Activated T-helper 9 cell treated with anti-CD3 and anti-CD28 coated beads, Interleukin-2, amount 50 U/mL, for 16 hours (primary cell): ENCODE data around the gene WDR70.
"Not testable (repeated sequence)": the region's sequence is repeated elsewhere in the genome, so short reads cannot be mapped to it uniquely, and the experiment has no call there.

Experiments
- DNase-seq: peaks from one replicate; pipeline ENCODE4 v3.0.0-alpha.2; 2020; ENCODE audit warnings: low read depth

The WDR70 gene

GRCh38 chr5:37767961-37768360 is 388.8 kb downstream of the WDR70 start:
- DNase-seq: no peak

GRCh38 chr5:37768371-37768770 is 389.3 kb downstream of the WDR70 start:
- DNase-seq: no peak

GRCh38 chr5:37769108-37769507 is 390.0 kb downstream of the WDR70 start:
- no peak for DNase-seq

DNA sequence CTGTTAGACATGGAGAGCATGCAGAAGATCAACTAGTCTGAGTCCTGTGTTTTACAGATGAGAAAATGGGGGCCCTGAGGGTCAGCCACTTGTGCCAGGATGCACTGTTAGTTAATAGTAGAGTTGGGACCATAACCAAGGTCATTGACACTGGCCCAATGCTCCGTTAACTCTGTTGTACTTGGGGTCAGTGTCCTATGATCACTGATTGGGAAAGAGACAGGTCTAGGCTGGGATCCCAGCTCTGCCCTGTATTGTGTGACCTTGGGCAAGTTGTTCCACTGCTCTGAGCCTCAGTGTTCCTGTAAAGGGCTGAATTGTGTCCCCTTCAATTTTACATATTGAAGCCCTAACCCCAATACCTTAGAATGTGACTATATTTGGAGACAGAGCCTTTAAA is 390.7 kb downstream of the WDR70 start:
- DNase-seq: no peak

DNA sequence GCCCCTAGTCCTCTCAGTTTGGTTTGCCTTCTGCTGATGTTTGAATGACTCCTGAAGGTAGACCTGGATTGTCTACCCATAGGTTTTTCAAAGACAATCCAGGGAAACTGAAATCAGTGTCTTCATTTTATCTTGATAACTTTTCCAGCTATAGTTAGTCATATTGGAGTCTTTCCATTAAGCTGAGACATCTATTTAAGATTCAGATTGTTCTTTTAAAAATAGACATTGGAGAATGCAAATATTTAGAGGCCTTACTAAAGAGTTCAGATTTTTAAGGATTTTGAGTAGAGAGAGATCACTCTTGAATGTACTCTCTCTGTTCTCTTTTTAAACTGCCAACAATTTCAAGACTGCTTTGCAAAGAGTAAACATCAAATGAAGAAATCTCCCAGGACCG is 391.7 kb downstream of the WDR70 start:
- DNase-seq: no peak

- DNase-seq: no peak
These were observed 392.1 kb downstream of the WDR70 start for GRCh38 chr5:37771203-37771611.

DNA sequence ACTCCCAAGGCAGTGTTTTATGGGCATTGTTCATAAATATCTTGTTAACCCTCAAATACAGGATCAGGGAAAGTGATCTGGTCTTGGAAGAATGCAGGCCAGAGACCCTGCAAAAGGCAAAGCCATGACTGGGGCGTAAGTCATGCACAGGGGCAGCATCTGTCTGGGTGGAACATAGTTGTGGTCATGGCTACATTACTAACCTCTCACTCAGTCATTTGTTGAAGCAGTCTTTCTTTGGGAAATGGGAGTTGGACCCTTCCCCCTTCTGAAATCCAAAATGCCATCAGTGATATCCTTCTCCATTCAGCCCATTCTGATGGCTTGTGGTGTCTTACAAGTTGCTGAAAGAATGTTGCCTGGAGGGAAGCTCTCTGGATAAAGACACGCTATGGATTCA is 392.6 kb downstream of the WDR70 start:
- DNase-seq: no peak

DNA sequence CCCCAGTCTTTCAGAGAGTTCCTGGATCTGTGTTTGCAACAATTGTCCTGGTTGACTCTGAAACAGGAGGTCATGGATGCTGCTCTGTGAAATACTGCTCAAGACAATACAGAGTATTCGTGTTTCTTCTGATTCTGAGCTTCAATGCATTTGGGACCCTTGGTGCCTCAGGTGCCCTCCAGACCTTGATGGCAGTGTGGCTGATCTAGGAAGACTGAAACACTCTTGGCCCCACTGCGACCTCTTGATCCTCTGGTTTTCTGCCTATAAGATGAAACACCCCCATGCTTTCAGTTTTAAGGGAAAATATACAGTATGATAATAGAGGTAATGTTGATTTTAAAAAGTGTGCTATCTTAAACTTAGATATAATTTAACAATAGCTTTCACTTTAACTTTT is 393.1 kb downstream of the WDR70 start:
- no peak for DNase-seq

DNA sequence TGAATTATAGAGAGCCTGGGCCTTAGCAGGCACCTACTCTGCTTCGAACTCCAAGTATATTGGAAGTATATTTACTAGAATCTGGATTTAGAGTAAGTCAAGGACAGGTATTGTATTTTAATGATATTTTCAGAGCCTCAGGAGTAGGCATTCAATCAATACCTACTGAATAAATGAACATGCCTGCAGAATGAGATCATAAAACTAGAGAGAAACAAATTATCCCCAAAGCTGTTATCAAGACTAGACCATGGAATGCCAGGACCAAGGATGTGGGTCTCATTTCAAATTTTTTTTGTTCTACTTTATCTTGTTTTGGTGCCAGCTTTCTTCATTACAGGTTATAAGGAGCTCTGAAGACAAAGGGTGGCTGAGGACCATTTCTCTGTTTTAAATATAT is 394.7 kb downstream of the WDR70 start:
- no peak for DNase-seq

DNA sequence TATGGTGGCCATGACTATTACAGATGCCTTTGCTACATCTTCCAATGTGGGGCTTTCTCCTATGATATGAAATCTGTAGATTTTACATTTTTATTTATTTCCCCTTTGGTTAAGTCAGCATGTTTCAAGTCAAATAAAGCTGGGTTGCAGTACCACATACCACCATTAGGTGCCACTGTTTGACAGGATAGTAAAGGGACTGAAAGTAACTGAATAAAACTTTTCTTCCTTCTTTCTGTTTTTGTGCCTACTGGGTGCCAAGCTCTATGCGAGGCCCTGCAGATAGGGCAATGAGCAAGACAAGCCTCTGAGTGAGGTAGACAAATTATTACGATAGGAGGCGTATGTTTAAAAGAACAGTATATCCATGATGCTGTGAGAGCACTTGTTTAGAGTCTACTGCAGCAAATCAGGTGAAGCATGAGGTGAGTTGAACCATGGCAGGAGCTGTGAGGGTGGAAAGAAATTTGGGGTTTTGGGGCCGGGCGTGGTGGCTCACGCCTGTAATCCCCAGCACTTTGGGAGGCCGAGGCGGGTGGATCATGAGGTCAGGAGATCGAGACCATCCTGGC is 395.9 kb downstream of the WDR70 start:
- DNase-seq: no peak

DNA sequence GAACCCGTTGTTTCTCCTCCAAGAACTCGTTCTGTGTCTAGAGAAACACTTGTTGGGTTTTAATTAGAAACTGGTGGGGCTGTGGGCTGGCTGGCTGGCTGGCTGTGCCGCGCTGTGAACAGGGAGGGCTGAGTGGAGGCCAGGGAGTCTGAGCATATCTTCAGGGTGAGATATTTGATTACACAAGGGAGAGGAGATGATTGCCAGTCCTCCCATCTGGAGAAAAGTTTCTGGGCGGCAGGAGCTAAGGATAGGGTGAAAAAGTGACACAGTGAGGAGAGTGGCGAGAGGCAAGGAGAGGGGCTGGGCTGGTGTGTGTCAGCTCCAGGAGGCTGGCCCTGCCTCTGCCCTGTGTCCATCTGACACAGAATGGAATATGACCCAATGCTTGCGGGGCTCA is 397.7 kb downstream of the WDR70 start:
- no peak for DNase-seq

GRCh38 chr5:37777432-37778130 is 398.5 kb downstream of the WDR70 start:
- DNase-seq: no peak

- not testable (repeated sequence) for DNase-seq
These were observed 402.3 kb downstream of the WDR70 start for GRCh38 chr5:37781409-37781808.

- no peak for DNase-seq
These were observed 407.3 kb downstream of the WDR70 start for GRCh38 chr5:37786416-37786815.

DNA sequence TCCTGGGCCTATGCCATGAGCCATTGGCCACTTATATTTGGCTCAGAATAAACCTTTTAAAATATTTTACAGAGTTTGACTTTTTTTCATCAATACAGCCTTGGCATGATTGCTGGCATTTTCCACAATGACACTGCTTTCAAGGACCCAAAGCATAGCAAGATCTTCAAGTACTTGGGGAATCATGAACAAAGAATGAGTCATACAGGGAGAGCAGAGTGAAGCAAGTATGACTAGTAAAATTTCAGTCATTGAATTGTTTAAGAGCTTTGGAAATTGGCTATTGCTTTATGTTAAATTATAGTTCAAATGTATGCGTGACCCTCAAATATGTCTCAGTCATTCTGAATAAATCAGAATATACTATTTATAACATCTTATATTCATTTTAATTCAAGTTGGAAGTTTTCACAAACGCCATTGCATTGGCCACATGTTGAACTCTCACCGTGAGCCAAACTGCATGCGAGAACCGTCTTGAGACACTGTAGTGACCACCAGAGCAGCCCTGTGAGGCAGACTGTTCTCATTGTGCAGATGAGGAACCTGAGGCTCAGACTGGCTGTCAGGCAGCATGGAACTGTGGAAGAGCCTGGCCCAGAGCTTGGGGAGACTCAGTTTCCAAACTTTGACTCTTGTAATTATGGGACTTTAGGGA is 407.9 kb downstream of the WDR70 start:
- DNase-seq: no peak

GRCh38 chr5:37787742-37788141 is 408.6 kb downstream of the WDR70 start:
- no peak for DNase-seq

GRCh38 chr5:37789991-37790390 is 410.9 kb downstream of the WDR70 start:
- no peak for DNase-seq

DNA sequence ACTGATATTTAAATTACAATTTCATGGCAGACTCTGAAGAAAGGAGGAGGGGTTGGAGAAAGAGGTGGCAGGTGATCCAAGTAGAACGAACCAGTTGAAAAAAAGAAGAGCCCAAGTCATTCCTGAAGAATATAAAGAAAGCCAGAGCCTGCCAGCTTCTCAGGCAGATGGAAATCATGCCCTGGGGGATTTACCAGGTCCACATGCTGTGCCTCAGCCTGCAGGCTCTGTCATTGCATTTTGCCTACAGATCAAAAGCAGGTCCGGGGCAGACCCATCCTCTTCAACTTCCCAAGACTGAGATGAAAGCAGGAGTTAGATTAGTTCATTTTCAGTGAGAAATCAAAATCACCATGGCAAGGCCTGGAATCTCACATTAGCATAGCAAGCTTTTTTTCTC is 412.2 kb downstream of the WDR70 start:
- DNase-seq: no peak

GRCh38 chr5:37792975-37793631 is 414.0 kb downstream of the WDR70 start:
- no peak for DNase-seq

GRCh38 chr5:37795292-37795691 is 416.2 kb downstream of the WDR70 start:
- not testable (repeated sequence) for DNase-seq

DNA sequence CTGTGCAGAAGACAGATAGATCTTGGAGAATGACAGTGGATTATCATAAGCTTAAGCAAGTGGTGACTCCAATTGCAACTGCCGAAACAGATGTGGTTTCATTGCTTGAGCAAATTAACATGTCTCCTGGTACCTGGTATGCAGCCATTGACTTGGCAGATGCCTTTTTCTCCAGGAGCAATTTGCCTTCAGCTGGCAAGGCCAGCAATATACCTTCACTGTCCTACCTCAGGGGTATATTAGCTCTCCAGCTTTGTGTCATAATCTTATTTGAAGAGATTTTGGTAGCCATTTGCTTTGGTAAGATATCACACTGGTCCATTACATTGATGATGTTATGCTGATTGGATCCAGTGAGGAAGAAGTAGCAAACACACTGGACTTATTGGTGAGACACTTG is 417.3 kb downstream of the WDR70 start:
- DNase-seq: not testable (repeated sequence)

DNA sequence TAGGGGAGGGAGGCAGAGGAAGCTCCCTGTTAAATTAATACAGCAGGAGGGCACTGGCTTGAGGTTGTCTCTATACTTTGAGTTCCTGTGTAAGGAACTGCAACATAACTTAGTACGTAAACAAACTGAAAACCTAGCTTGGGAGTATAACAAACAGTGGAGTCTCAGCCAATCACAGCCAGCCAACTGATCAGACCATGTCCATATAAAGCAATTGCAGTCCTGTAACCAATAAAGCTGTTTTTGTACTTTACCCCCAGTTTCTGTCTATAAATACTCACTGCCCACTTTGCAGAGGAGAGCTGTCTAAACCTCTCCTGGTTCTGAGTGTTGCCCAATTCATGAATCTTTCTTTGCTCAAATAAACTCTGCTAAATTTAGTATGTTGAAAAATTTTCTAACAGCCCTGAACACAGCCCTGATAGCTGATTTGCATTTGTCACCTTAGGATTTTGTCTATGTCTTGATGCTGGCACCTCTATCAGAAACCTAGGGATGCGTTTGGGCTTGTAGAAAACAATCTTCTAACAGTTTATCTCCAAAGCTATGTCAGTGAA is 420.8 kb downstream of the WDR70 start:
- no peak for DNase-seq

DNA sequence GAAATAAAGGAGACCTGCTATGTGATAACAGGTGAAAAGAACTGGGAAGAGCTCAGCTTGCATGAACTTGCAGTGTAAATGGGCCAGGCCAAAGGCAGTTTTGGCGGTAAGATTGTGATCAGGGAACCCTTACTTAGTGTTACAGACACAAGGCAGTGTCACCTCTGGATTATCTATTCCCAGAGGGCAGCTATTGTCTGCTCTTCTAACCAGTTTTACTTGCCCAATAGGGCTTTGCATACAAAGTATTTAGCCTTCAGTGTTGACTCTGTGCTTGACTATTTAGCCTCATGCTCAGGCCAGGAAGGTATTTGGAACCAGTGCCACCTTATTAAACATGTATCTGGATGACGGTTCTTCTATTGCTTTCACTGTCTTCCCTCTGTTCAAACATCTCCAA is 422.4 kb downstream of the WDR70 start:
- DNase-seq: no peak
